GM21526 (cell line): ENCODE data around the gene NANOS3.
"Not testable (repeated sequence)": the region's sequence is repeated elsewhere in the genome, so short reads cannot be mapped to it uniquely, and the experiment has no call there.

Source experiments
- ATAC-seq: cut with Tn5 transposase; IDR thresholded peaks from one replicate; pipeline ENCODE4 v1.9.1; 2021; ENCODE audit warnings: moderate library complexity; ENCODE audit not compliant: unreplicated experiment, low FRiP score

Gene NANOS3

GRCh38 chr19:13842291-13843103, 34.4 kb upstream of the NANOS3 start:
- ATAC-seq = no peak

GRCh38 chr19:13843104-13843921, 33.6 kb upstream of the NANOS3 start:
- no peak for ATAC-seq

- ATAC-seq = no peak
Measured at GRCh38 chr19:13844130-13844631, 32.8 kb upstream of the NANOS3 start.

GRCh38 chr19:13846557-13847406, 30.2 kb upstream of the NANOS3 start:
- peak; percentile 57 for ATAC-seq

DNA sequence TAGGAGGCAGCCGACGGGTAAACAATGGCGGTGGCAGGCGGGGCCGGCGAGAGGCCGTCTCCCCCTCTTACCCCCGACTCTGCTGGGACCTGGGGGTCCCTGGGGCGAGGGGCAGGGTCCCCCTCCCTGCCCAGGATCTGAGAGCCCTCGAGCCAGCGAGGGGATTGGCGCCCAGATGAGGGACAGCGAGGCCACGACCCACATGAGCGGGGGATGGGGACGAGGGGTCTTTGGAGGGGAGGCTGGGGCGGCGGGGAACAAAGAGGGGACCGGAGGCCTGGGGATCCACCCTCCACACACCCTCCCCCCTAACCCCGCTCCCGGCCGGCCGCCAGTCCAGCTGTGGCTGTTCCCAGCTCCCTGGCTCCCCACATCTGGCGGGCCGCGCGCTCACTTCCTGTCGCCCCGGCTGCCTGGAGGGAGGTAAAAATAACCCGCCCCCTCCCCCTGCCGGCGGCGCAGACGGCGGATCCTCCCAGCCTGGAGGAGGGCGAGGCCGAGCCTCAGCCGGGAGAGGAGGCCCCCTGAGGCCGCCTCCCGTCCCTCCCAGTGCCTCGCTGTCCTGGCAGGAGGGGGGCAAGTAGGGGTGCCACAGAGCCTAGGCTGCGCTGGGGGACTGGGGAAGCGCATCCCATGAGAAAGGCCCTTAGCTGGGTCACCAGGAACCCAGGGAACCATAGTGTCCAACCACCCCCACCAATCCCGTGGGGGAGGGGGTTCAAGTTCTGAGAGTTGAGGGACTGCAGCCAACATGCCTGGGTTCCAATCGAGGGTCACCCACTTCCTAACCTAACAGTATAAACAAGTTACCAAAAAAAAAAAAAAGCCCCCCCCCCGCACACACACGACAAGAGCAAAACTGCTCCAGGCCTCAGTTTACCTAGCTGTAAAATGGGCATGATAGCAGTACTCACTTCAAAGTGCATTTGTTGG, 29.3 kb upstream of the NANOS3 start:
- ATAC-seq = no peak

GRCh38 chr19:13848340-13848677, 28.6 kb upstream of the NANOS3 start:
- ATAC-seq = no peak

GRCh38 chr19:13848798-13849676, 27.9 kb upstream of the NANOS3 start:
- ATAC-seq = no peak

- no peak for ATAC-seq
Measured at GRCh38 chr19:13849991-13850909, 26.7 kb upstream of the NANOS3 start.

DNA sequence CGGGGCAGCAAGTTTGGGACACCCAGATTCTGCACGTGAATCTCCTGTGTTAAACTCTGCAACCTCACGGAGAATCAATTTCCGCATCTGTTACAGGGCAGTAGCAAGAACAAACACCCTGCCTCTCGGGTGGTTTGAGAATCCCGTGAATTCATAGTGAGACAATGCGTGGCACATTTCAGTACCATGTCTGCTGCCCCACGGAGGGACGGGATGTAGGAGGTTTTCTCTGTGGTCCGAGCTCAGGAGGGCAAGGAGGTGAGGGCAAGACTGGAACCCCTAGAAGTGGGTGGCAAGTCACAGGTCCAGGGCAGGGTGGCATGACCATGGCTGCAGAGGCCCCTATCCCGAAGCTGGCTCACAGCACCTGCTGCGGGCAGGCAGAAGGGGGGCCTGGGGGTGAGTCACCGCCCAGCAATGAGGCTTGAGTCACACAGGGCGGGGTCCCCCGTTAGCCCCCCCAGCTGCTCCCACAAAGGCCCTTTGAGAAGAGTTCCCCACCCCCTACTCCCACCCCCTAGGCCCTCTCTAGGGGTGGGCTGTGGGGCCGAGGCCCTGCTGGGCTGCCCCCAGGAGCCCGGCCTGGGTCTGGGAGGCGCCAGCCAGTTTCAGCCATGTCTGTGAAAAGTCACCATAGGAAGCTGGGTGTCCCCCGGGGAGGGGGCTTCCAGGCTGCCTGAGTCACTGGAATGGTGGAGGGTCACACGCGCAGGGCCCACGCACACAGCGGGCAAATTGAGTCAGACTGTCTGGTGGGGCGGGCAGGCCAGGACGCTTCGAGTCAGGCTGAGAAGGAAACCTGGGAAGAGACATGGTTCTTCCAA, 25.8 kb upstream of the NANOS3 start:
- ATAC-seq = no peak

GRCh38 chr19:13851734-13852114, 25.2 kb upstream of the NANOS3 start:
- not testable (repeated sequence) for ATAC-seq

DNA sequence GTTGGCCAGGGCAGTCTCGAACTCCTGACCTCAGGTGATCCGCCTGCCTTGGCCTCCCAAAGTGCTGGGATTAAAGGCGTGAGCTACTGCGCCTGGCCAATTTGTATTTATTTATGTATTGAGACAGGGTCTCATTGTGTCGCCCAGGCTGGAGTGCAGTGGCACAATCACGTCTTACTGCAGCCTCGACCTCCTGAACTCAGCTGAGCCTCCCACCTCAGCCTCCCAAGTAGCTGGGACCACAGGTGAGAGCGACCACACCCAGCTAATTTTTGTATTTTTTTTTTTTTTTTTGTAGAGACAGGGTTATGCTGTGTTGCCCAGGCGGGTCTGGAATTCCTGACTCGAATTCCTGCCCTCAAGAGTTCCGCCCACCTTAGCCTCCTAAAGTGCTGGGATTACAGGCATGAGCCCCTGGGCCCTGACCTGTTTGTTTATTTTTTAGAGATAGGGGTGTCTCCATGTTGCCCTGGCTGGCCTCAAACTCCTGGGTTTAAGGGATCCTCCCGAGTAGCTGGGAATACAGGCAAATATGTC, 24.7 kb upstream of the NANOS3 start:
- ATAC-seq = not testable (repeated sequence)

DNA sequence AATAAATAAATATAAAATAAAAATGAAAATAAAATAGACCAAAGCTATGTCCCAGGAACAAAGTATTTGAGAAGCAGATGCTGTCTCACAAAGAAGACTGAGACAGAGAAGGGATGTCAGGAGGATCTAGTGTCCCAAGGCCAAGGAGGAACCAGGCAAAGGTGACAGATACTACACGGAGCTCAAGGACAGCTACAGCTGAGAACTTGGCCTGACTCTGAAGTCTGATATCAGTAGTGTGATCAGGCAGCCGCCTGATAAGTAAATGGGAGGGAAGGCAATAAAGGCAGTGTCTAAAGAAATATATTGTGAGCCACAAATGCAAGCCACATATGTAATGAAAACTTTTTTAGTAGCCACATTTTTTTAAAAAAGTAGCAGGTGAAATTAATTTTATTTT, 20.4 kb upstream of the NANOS3 start:
- no peak for ATAC-seq

- no peak for ATAC-seq
Measured at GRCh38 chr19:13859361-13859880, 17.5 kb upstream of the NANOS3 start.

GRCh38 chr19:13860679-13861391, 16.1 kb upstream of the NANOS3 start:
- no peak for ATAC-seq

- ATAC-seq = no peak
Measured at GRCh38 chr19:13861392-13861713, 15.6 kb upstream of the NANOS3 start.
